Ovary (tissue), 9 donors: ENCODE measurements around the gene THAP5. TPM values are rescaled to one million over a fixed set of nuclear protein-coding genes. Genes with fewer than 3 reads are reported as not detected.

ENCODE experiments used
- DNase-seq, 5 donors: peaks; one replicate each; pipeline ENCODE4 v3.0.0-alpha.2; 2019 to 2020
- H3K27ac ChIP-seq, 2 donors: fragments of 200-600 bp; one replicate each; pipeline versions ENCODE4 v1.5.1 to v1.8.0; 2019 to 2022
- H3K27me3 ChIP-seq: fragments of 200-600 bp; one replicate; pipeline ENCODE4 v1.8.0; 2022
- H3K36me3 ChIP-seq: fragments of 200-600 bp; sonication (generic); one replicate; pipeline ENCODE4 v1.5.1; 2019
- H3K4me1 ChIP-seq: one replicate; pipeline ENCODE4 v1.8.1; 2013; ENCODE audit warnings: mild to moderate bottlenecking, moderate library complexity; ENCODE audit not compliant: insufficient read depth
- H3K4me3 ChIP-seq: fragments of 200-600 bp; sonication (generic); one replicate; pipeline ENCODE4 v1.5.1; 2017
- H3K9me3 ChIP-seq, 2 donors: fragments of 200-600 bp in 1 of 2; sonication (generic) in 1 of 2; one replicate each; pipeline versions ENCODE4 v1.5.1 to v1.8.1; 2013 to 2019; ENCODE audit warnings: mild to moderate bottlenecking in 1 of 2, moderate library complexity in 1 of 2
- CTCF ChIP-seq, 3 donors: fragments of 450-650 bp in 2 of 3; fragments of 200-600 bp in 1 of 3; IDR thresholded peaks; one replicate each; pipeline versions ENCODE4 v1.5.1 to v1.8.0; 2016 to 2022; ENCODE audit warnings: antibody characterized with exemption in 3 of 3, mild to moderate bottlenecking in 1 of 3
- EP300 ChIP-seq: sonication (generic); formaldehyde crosslinking; IDR thresholded peaks from one replicate; pipeline ENCODE4 v1.6.1; 2017; ENCODE audit warnings: antibody characterized with exemption
- POLR2A ChIP-seq: fragments of 450-650 bp; IDR thresholded peaks from one replicate; pipeline ENCODE4 v1.6.1; 2017; ENCODE audit warnings: antibody characterized with exemption, mild to moderate bottlenecking, moderate library complexity
- WGBS, 3 donors: extraction: QIAGEN DNeasy Blood & Tissue Kit in 1 of 3; methylation state at CpG; one replicate each; pipeline versions ENCODE4 v1.1.5 to v1.1.7; 2013 to 2017; 5-methylcytosine and 5-hydroxymethylcytosine counted together
- intact Hi-C, 4 donors: fragments of 100-400 bp; cut with DNase I; formaldehyde crosslinking; loops; one replicate each; pipeline versions ENCODE4 v1.11.0 to v1.15.1; 2022 to 2023
- polyA plus RNA-seq, 2 donors: library from polyadenylated mRNA; stranded (reverse); fragments of 200-250 nt in 1 of 2; fragments of 350-450 nt in 1 of 2; fragmentation: Illumina TruSeq in 1 of 2; extraction: RNeasy Lipid Tissue Mini Kit (QIAGEN cat#74804) in 1 of 2; gene quantifications; one replicate each; pipeline ENCODE4 v1.2.3, GENCODE V29; 2013 to 2014
- total RNA-seq, 7 donors: library from RNA; depleted of rRNA in 2 of 7; stranded (reverse); fragments of >200 nt in 2 of 7; fragmentation: NEBNext Ultra II Directional in 3 of 7; extraction: Animal tissue kit (Norgen Biotek cat#: 25700) in 3 of 7; gene quantifications; one replicate each; pipeline versions ENCODE4 v1.1.0 to v1.2.4, GENCODE V29; 2016 to 2023
- donor health status: DM: no; HTN: no; CAD: no; lungs with moderate emphysema.
- donor health status: DM: no; HTN: no; CAD: no.
- donor health status: Bipolar disorder and iron deficiency.
- donor health status: DM: yes; HTN: yes; CAD: no.
- donor health status: DM: no; HTN: no; CAD: no.
- donor health status: DM: yes; HTN: yes; CAD: no.

Gene THAP5
- total and polyA plus RNA-seq, 9 donors: 17.0 to 44.5 (median 36.4) TPM

GRCh38 chr7:108613147-108613948, 43.8 kb upstream of the THAP5 start:
- intact Hi-C loops: no loop called here

GRCh38 chr7:108611268-108611667, 41.8 kb upstream of the THAP5 start:
- Histone ChIP-seq H3K36me3 (no peaks in the 10 kb centered on the region), H3K9me3 (no peaks in the 10 kb centered on the region), H3K4me1 (no peaks in the 10 kb centered on the region), H3K27ac (no peak overlapping the region), H3K4me3 (no peak overlapping the region), H3K27me3 (no peaks in the 10 kb centered on the region)
- TF ChIP-seq POLR2A (no peak), EP300 (no peak), CTCF (IDR thresholded peaks at IDR 0.05) (no peak)
- DNase-seq: no peak
- intact Hi-C loops: no loop called here
- 73 to 87% (median 77%) methylated on average over 4 of the region's 4 CpGs for WGBS, 3 donors

More at GRCh38 chr7:108613147-108613948, 43.8 kb upstream of the THAP5 start:
- Histone ChIP-seq H3K9me3 (no peaks in the 10 kb centered on the region), H3K4me1 (no peaks in the 10 kb centered on the region), H3K4me3 (no peak overlapping the region), H3K36me3 (no peaks in the 10 kb centered on the region), H3K27me3 (no peaks in the 10 kb centered on the region), H3K27ac (no peak overlapping the region)
- TF ChIP-seq CTCF (IDR thresholded peaks at IDR 0.05): peak; percentile 13 to 47 (median 33)
- no peak for TF ChIP-seq POLR2A
- no peak for TF ChIP-seq EP300
- WGBS, 3 donors: 22 to 30% (median 22%) methylated on average over 5 of the region's 5 CpGs
- no peak for DNase-seq

- H3K9me3 ChIP-seq: no peaks in the 10 kb centered on the region
- no peak overlapping the region for H3K27ac ChIP-seq
- TF ChIP-seq CTCF (IDR thresholded peaks at IDR 0.05) (no peak), POLR2A (no peak), EP300 (no peak)
- H3K4me3 ChIP-seq: no peak overlapping the region
- no peak for DNase-seq
- H3K4me1 ChIP-seq: no peaks in the 10 kb centered on the region
- no peaks in the 10 kb centered on the region for H3K27me3 ChIP-seq
- H3K36me3 ChIP-seq: no peaks in the 10 kb centered on the region
- intact Hi-C loops: no loop called here
- WGBS, 3 donors: 50 to 72% (median 52%) methylated on average over 2 of the region's 2 CpGs
These were observed 40.1 kb upstream of the THAP5 start for GRCh38 chr7:108609643-108610042.

DNA sequence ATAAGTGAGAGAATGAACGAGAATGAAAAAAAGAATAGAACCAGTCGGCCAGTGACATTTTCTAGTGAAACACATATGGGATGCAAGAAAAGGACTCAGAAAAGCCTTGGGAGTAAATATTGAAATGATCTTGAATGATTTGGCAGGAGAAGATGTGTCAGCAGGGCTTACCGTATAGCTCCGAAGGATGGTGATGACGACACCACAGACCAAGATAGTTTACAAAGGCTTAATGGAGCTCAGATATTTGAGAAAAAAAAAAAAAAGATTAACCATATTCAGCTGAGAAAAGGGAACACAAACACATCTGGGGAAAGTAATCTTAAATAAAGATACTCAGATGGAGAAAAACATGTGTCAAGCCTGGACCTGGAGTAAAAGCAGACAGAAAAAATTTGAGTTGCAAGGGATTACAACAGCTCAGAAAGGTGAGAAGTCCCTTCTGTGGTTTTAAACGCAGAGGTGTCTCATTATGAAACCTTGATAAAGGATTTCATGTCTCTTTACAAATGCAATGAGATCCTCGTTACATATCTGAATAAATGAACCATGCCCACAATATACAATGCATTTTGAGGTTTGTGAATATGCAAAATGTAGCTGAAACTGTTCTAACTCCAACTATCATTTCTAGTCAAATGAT, 36.2 kb upstream of the THAP5 start:
- H3K36me3 ChIP-seq: no peaks in the 10 kb centered on the region
- H3K27ac ChIP-seq: no peak overlapping the region
- H3K9me3 ChIP-seq: no peaks in the 10 kb centered on the region
- TF ChIP-seq CTCF (IDR thresholded peaks at IDR 0.05): no peak
- no peak for TF ChIP-seq POLR2A
- TF ChIP-seq EP300: no peak
- 56 to 74% (median 66%) methylated on average over 7 of the region's 7 CpGs for WGBS, 3 donors
- intact Hi-C loops: no loop called here
- no peak for DNase-seq
- H3K4me3 ChIP-seq: no peak overlapping the region
- no peaks in the 10 kb centered on the region for H3K4me1 ChIP-seq
- H3K27me3 ChIP-seq: no peaks in the 10 kb centered on the region
